RWPE2 (cell line): ENCODE measurements around the gene SCAF11.

Source experiments
- ATAC-seq: fragments of 200-7000 bp; cut with Tn5 transposase; 3 replicates; pipeline ENCODE4 v1.9.1; 2021; ENCODE audit warnings: low read depth
- DNase-seq: peaks from one replicate; pipeline ENCODE4 v3.0.0-alpha.2; 2020; ENCODE audit warnings: low spot score
- H3K27ac ChIP-seq: fragments of 450-650 bp; 2 replicates; pipeline ENCODE4 v1.5.1; 2017; ENCODE audit warnings: mild to moderate bottlenecking; ENCODE audit not compliant: poor library complexity, severe bottlenecking
- H3K27me3 ChIP-seq: fragments of 250-450 bp; sonication (Bioruptor Pico); 2 replicates; pipeline ENCODE4 v1.5.1; 2021; ENCODE audit warnings: mild to moderate bottlenecking, moderate library complexity; ENCODE audit not compliant: insufficient read depth, poor library complexity, severe bottlenecking
- H3K36me3 ChIP-seq: fragments of 250-450 bp; sonication (Bioruptor Pico); 2 replicates; pipeline ENCODE4 v1.5.1; 2020; ENCODE audit warnings: low read depth, mild to moderate bottlenecking, moderate library complexity
- H3K4me1 ChIP-seq: fragments of 250-450 bp; sonication (Bioruptor Pico); 2 replicates; pipeline ENCODE4 v1.5.1; 2021; ENCODE audit warnings: mild to moderate bottlenecking, moderate library complexity; ENCODE audit not compliant: insufficient read depth, poor library complexity, severe bottlenecking
- H3K4me3 ChIP-seq: fragments of 250-450 bp; sonication (Bioruptor Pico); 2 replicates; pipeline ENCODE4 v1.5.1; 2021; ENCODE audit warnings: mild to moderate bottlenecking, moderate library complexity; ENCODE audit not compliant: severe bottlenecking
- H3K9me3 ChIP-seq: fragments of 250-450 bp; sonication (Bioruptor Pico); 2 replicates; pipeline ENCODE4 v1.5.1; 2021; ENCODE audit warnings: mild to moderate bottlenecking, moderate library complexity; ENCODE audit not compliant: severe bottlenecking
- TF ChIP-seq, protein P1 (sequence below): fragments of 450-650 bp; IDR thresholded peaks from one replicate; pipeline ENCODE4 v1.5.1; 2017; ENCODE audit warnings: mild to moderate bottlenecking, moderate library complexity; ENCODE audit not compliant: poor library complexity, severe bottlenecking

SCAF11 gene

DNA sequence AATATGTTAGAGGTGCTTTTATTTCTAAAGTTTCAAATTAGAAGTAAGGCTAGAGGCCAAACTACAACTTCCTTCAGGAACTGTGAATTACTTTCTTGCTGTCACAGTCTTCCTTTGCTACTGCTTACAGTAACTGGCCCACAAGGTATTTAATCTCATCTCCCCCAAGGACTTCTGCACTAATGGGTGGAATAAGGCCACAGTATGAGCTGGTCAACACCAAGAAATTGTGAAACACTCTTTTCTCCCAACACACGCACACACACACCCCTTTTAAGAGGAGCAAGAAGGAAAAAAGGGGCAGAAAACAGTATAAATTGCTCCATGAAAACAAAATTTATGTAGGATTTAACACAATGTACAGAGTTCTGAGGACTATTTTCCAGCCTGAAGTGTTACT, 45.6 kb downstream of the SCAF11 start:
- Histone ChIP-seq H3K27ac (no peak overlapping the region), H3K4me3 (no peak overlapping the region), H3K36me3 (peaks cover 78% of the 10 kb centered on the region), H3K27me3 (no peaks in the 10 kb centered on the region), H3K9me3 (no peaks in the 10 kb centered on the region), H3K4me1 (no peaks in the 10 kb centered on the region)
- ATAC-seq (no peak), DNase-seq (no peak)
- TF ChIP-seq, protein P1, sequence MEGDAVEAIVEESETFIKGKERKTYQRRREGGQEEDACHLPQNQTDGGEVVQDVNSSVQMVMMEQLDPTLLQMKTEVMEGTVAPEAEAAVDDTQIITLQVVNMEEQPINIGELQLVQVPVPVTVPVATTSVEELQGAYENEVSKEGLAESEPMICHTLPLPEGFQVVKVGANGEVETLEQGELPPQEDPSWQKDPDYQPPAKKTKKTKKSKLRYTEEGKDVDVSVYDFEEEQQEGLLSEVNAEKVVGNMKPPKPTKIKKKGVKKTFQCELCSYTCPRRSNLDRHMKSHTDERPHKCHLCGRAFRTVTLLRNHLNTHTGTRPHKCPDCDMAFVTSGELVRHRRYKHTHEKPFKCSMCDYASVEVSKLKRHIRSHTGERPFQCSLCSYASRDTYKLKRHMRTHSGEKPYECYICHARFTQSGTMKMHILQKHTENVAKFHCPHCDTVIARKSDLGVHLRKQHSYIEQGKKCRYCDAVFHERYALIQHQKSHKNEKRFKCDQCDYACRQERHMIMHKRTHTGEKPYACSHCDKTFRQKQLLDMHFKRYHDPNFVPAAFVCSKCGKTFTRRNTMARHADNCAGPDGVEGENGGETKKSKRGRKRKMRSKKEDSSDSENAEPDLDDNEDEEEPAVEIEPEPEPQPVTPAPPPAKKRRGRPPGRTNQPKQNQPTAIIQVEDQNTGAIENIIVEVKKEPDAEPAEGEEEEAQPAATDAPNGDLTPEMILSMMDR: no peak

DNA sequence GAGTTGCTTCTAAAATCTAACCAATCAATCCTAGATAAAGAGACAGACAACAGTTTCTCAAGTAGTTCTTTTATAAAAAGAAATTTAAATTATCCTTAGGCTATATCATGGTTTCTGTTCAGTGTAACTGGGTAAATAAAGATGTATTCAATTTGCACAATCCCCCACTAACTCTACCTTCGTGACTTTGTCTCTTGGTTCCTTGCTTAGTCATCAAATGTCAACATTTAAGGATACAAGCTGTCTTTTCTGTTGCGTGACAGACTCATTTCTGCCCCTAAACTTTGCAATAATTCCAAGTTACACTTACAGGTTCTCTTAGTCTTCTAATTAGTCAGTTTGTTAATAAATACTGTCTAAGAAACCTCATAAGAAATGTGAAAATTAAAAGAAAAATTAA, 50.6 kb downstream of the SCAF11 start:
- no peak for ATAC-seq
- no peak for DNase-seq
- TF ChIP-seq, protein P1: no peak
- no peaks in the 10 kb centered on the region for H3K4me1 ChIP-seq
- no peaks in the 10 kb centered on the region for H3K27me3 ChIP-seq
- no peak overlapping the region for H3K4me3 ChIP-seq
- H3K36me3 ChIP-seq: peaks cover 54% of the 10 kb centered on the region
- H3K9me3 ChIP-seq: no peaks in the 10 kb centered on the region
- no peak overlapping the region for H3K27ac ChIP-seq

DNA sequence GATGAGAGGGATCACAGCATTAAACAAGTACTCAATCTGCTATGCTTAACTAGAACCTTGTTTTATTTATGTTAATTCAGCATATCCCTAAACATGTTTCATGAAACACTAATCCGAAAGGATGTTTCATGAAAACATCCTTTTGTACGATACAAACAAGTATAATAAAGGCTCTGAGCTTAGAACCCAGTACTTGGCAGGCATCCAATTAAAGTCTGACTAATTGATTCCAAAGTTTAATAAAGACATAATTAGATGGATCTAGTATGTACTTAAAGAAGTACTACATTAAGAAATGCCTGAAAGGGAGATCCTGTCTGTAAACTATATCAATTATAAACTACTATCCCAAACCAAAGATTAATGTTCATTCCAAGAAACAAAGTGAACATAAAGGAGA, 51.8 kb downstream of the SCAF11 start:
- no peak for ATAC-seq
- TF ChIP-seq, protein P1: no peak

DNA sequence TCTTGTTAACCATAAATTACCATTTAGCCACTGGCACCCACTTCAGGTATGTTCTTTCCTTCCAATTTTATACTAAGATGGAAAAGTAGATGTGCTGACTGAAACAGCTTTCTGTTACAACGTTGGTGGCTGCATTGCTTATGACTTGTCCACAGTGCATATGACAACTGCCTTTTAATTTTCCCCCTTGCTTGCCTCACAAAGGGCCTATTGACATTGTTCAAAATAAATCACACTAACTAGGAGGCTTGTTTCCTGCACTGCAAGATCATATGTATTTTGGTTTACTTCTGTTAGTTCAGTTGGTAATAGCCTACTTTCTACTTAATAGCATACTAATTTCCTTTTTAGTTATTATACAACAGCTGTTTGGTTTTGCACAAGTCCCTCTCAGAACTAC, 55.4 kb downstream of the SCAF11 start:
- DNase-seq (no peak), ATAC-seq (no peak)
- no peaks in the 10 kb centered on the region for H3K27me3 ChIP-seq
- H3K36me3 ChIP-seq: peaks cover 63% of the 10 kb centered on the region
- H3K4me3 ChIP-seq: no peak overlapping the region
- no peaks in the 10 kb centered on the region for H3K9me3 ChIP-seq
- no peaks in the 10 kb centered on the region for H3K4me1 ChIP-seq
- TF ChIP-seq, protein P1: no peak
- no peak overlapping the region for H3K27ac ChIP-seq

More for the DNA sequence above, 51.8 kb downstream of the SCAF11 start:
- no peaks in the 10 kb centered on the region for H3K4me1 ChIP-seq
- H3K27ac ChIP-seq: no peak overlapping the region
- peaks cover 51% of the 10 kb centered on the region for H3K36me3 ChIP-seq
- no peaks in the 10 kb centered on the region for H3K9me3 ChIP-seq
- no peak overlapping the region for H3K4me3 ChIP-seq
- H3K27me3 ChIP-seq: no peaks in the 10 kb centered on the region
- DNase-seq: no peak

DNA sequence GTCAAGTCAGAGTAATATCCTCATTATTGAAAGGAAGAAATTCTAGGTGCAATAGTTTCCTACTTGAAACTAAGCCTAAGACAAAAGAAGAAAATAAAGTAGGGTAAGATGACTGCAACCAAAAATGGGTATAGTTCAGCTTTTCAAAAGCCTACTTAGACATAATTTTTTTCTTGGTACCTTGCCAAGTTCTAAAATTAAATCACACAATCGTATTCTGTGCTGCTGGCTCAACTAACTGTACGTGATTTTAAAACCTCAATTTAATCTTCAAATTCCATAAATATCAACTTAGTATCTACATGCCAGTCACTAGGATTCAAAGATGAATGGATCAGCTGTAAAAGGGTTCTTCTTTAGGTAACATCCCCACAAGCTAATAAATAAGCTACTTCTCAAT, 56.9 kb downstream of the SCAF11 start:
- H3K36me3 ChIP-seq: peaks cover 65% of the 10 kb centered on the region
- H3K4me3 ChIP-seq: no peak overlapping the region
- DNase-seq (no peak), ATAC-seq (no peak)
- TF ChIP-seq, protein P1: no peak
- no peaks in the 10 kb centered on the region for H3K9me3 ChIP-seq
- H3K27me3 ChIP-seq: no peaks in the 10 kb centered on the region
- peaks cover 3% of the 10 kb centered on the region for H3K4me1 ChIP-seq
- H3K27ac ChIP-seq: no peak overlapping the region
